Endometrial microvascular endothelial cells (primary cell): Measurements from ENCODE around the gene PIK3R5. TPM values are rescaled to one million over a fixed set of nuclear protein-coding genes. Genes with fewer than 3 reads are reported as not detected.

Experiments used
- in situ Hi-C: cut with HindIII; loops from 2 replicates; pipeline ENCODE4 v1.10.0; 2017; ENCODE audit warnings: low sequenced_read_pairs, low pct_unique_long_range_greater_than_20kb; ENCODE audit errors: inconsistent ontology term
- total RNA-seq: library from RNA; depleted of rRNA; stranded (reverse); fragments of >200 nt; gene quantifications from one replicate; pipeline ENCODE4 v1.2.3, GENCODE V29; 2015; ENCODE audit errors: inconsistent ontology term

PIK3R5 gene
- total RNA-seq, 1 donor from 2014 or later: not detected

DNA sequence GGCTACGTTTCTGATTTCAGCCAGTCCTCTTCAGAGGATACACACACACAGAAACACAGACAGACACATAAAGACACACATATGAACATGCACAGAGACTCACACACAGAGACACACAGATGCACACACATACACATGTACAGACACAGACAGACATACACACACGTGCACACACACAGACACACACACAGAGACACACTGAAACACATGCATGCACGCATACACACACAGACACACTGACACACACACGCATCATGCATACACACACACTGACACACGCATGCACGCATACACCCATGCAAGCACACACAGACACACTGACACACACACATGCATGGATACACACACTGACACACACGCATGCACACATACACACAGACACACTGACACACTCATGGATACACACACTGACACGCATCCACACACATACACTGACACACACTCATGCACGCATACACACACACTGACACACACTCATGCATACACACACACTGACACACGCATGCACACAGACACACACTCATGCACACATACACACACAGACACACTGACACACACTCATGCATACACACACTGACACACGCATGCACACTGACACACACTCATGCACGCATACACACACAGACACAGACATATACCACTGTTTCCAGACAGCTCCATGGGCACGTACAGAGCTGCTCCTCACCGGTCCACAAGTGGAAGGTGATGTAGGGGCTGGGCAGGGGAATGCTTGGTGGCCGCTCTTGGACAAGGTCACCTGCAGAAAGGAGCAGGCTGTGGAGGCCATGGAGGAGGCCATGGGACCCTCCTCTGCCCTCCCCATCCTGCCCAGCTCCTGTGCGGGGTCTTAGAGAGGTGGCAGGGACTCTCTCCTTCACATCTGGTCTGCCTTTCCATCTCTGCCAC, 136.2 kb downstream of the PIK3R5 start:
- in situ Hi-C loops: no loop called here

Other genes with a start within 250 kb of the PIK3R5 start
- not detected for gene CCDC42, start 220.9 kb downstream of the PIK3R5 start, total RNA-seq
- not detected for gene SPDYE4, start 207.2 kb downstream of the PIK3R5 start, total RNA-seq
- not detected for gene MFSD6L, start 166.3 kb downstream of the PIK3R5 start, total RNA-seq
- gene PIK3R6, start 98.0 kb downstream of the PIK3R5 start, total RNA-seq: not detected
- not detected for gene NTN1, start 55.8 kb upstream of the PIK3R5 start, total RNA-seq